Hepatocyte (in vitro differentiated cells): ENCODE data around the gene BST1. TPM values are rescaled to one million over a fixed set of nuclear protein-coding genes. Genes with fewer than 3 reads are reported as not detected.

ENCODE experiments used
- DNase-seq: peaks from one replicate; pipeline ENCODE4 v3.0.0-alpha.2; 2016; ENCODE audit warnings: low spot score
- H2AFZ ChIP-seq: fragments of 200-600 bp; sonication (generic); 2 replicates; pipeline ENCODE4 v1.6.0; 2016; ENCODE audit warnings: antibody characterized with exemption, mild to moderate bottlenecking
- H3K27ac ChIP-seq: fragments of 200-600 bp; sonication (generic); 2 replicates; pipeline ENCODE4 v1.5.1; 2016; ENCODE audit warnings: mild to moderate bottlenecking
- H3K27me3 ChIP-seq: fragments of 200-600 bp; sonication (generic); 2 replicates; pipeline ENCODE4 v1.6.1; 2016
- H3K36me3 ChIP-seq: fragments of 200-600 bp; sonication (generic); replicated peaks from 2 replicates; pipeline ENCODE4 v1.5.1; 2016; ENCODE audit warnings: low read depth; ENCODE audit not compliant: insufficient read depth
- H3K4me1 ChIP-seq: fragments of 200-600 bp; sonication (generic); 2 replicates; pipeline ENCODE4 v1.5.1; 2016; ENCODE audit warnings: mild to moderate bottlenecking, moderate library complexity; ENCODE audit not compliant: insufficient read depth
- H3K4me2 ChIP-seq: fragments of 200-600 bp; sonication (generic); 2 replicates; pipeline ENCODE4 v1.6.0; 2016
- H3K4me3 ChIP-seq: fragments of 200-600 bp; sonication (generic); 2 replicates; pipeline ENCODE4 v1.5.1; 2016; ENCODE audit warnings: mild to moderate bottlenecking
- H3K79me2 ChIP-seq: fragments of 200-600 bp; sonication (generic); 2 replicates; pipeline ENCODE4 v1.6.0; 2017; ENCODE audit warnings: mild to moderate bottlenecking
- H3K9me2 ChIP-seq: fragments of 200-600 bp; sonication (generic); replicated peaks from 2 replicates; pipeline ENCODE4 v1.6.0; 2017; ENCODE audit warnings: mild to moderate bottlenecking; ENCODE audit not compliant: insufficient read depth
- H3K9me3 ChIP-seq: fragments of 200-600 bp; sonication (generic); 2 replicates; pipeline ENCODE4 v1.5.1; 2016; ENCODE audit warnings: low read depth, mild to moderate bottlenecking
- H4K20me1 ChIP-seq: fragments of 200-600 bp; sonication (generic); 2 replicates; pipeline ENCODE4 v1.6.0; 2016; ENCODE audit warnings: mild to moderate bottlenecking; ENCODE audit not compliant: insufficient read depth, poor library complexity, severe bottlenecking
- EZH2 ChIP-seq: fragments of 200-600 bp; sonication (generic); IDR thresholded peaks from 2 replicates; pipeline ENCODE4 v1.6.1; 2016; ENCODE audit warnings: antibody characterized with exemption, mild to moderate bottlenecking, borderline replicate concordance
- EZH2phosphoT487 ChIP-seq: fragments of 200-600 bp; sonication (generic); IDR thresholded peaks from one replicate; pipeline ENCODE4 v1.6.1; 2018; ENCODE audit warnings: antibody characterized with exemption, mild to moderate bottlenecking, low read depth, moderate library complexity; ENCODE audit not compliant: unreplicated experiment, severe bottlenecking
- WGBS: methylation state at CpG from one replicate; pipeline ENCODE4 v1.1.6; 2016; ENCODE audit warnings: low lambda C conversion rate; ENCODE audit errors: missing lambda C conversion rate; 5-methylcytosine and 5-hydroxymethylcytosine counted together
- polyA plus RNA-seq: library from polyadenylated mRNA; unstranded; fragments of >200 nt; fragmentation: Nextera tagmentation; extraction: Ambion mirVana; gene quantifications from 2 replicates; pipeline ENCODE4 v1.2.1, GENCODE V29; 2016
- total RNA-seq: library from RNA; depleted of rRNA; stranded (reverse); fragments of >200 nt; gene quantifications from 2 replicates; pipeline ENCODE4 v1.2.3, GENCODE V29; 2014
- TF ChIP-seq, protein P1 (sequence below): fragments of 200-600 bp; sonication (generic); IDR thresholded peaks from 2 replicates; pipeline ENCODE4 v1.5.1; 2016; ENCODE audit warnings: antibody characterized with exemption, mild to moderate bottlenecking; ENCODE audit not compliant: poor library complexity

The BST1 gene
- total and polyA plus RNA-seq, 2 experiments from 2014 or later: 3.5 to 3.7 TPM

DNA sequence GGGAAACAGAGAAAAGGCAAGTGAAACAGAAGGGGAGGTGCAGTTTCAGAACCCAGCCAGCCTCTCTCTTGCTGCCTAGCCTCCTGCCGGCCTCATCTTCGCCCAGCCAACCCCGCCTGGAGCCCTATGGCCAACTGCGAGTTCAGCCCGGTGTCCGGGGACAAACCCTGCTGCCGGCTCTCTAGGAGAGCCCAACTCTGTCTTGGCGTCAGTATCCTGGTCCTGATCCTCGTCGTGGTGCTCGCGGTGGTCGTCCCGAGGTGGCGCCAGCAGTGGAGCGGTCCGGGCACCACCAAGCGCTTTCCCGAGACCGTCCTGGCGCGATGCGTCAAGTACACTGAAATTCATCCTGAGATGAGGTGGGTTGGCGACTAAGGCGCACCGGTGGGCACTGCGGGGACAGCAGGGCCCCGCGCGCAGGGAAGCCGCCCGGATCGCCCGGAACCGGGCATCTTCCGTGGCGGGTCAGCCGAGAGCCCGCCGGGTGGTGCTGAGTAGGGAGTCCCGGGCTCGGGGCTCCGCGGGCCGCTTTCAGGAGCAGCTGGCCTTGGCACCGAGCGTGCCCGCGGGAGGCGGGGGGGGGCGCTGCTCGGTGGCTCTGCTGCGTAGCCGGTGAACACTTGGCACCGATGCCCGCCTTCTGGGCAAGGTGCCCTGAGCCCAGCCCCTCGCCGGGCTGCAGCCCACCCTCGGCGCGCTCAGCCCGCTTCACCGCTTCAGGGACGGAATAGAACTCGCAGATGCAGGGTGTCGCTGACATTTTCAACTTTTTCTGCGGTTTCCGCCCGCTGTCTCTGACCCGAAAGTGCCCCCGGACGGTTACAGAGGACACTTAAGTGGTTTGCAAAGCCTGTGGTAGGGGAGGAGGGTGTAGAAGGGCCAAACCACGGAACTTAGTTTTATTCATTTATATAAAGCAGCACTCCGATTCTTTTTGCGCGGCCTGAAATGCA lies 75.7 kb downstream of the BST1 start, which contains the start of gene CD38:
Gene CD38 (plus strand): TSS at position 40 of the 953 bp plus-strand sequence. CDS start 87 bp downstream, at position 127.
- Histone ChIP-seq H3K9me2 (no peaks in the 10 kb centered on the region), H3K4me3 (peak within 1 kb of the TSS; percentile 55), H3K36me3 (no peaks in the 10 kb centered on the region), H3K79me2 (no peaks in the 10 kb centered on the region), H3K27ac (no peak within 1 kb of the TSS), H4K20me1 (no peaks in the 10 kb centered on the region), H3K4me1 (peaks cover 11% of the 10 kb centered on the region), H2AFZ (peak within 1 kb of the TSS; percentile 60), H3K4me2 (peak within 1 kb of the TSS; percentile 97), H3K9me3 (no peaks in the 10 kb centered on the region), H3K27me3 (peaks cover 62% of the 10 kb centered on the region)
- TF ChIP-seq EZH2: peak; percentile 67
- TF ChIP-seq EZH2phosphoT487: no peak
- peak; percentile 18 for DNase-seq
- WGBS: 3% methylated on average over 73 of the region's 76 CpGs

DNA sequence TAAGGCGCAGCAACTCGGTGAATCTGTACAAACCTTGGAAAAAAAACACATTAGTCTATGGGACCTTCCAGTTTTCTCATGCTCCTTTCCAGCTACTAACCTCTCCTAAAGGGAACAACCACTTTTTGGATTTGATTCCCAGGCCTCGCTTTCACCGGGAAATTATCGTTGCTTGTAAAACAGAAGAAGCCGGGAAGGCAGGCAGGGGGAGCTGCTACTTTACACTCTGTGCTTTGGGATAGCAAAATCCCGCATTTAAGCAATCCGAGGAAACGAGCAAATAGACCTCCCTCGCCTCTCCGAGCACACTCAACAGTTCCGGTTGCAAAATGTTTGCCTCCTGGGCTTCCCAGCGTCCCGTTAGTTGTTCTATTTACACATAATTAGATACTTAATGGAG lies 76.4 kb downstream of the BST1 start:
- peak; percentile 41 for TF ChIP-seq EZH2
- TF ChIP-seq, protein P1, sequence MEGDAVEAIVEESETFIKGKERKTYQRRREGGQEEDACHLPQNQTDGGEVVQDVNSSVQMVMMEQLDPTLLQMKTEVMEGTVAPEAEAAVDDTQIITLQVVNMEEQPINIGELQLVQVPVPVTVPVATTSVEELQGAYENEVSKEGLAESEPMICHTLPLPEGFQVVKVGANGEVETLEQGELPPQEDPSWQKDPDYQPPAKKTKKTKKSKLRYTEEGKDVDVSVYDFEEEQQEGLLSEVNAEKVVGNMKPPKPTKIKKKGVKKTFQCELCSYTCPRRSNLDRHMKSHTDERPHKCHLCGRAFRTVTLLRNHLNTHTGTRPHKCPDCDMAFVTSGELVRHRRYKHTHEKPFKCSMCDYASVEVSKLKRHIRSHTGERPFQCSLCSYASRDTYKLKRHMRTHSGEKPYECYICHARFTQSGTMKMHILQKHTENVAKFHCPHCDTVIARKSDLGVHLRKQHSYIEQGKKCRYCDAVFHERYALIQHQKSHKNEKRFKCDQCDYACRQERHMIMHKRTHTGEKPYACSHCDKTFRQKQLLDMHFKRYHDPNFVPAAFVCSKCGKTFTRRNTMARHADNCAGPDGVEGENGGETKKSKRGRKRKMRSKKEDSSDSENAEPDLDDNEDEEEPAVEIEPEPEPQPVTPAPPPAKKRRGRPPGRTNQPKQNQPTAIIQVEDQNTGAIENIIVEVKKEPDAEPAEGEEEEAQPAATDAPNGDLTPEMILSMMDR: peak; percentile 46
- TF ChIP-seq EZH2phosphoT487: no peak
- H3K27me3 ChIP-seq: peaks cover 62% of the 10 kb centered on the region
- H3K4me1 ChIP-seq: peaks cover 11% of the 10 kb centered on the region
- peak; percentile 55 for DNase-seq
- H3K4me2 ChIP-seq: peak overlapping the region; percentile 97
- no peaks in the 10 kb centered on the region for H4K20me1 ChIP-seq
- H2AFZ ChIP-seq: peak overlapping the region; percentile 60
- 2% methylated on average over 14 of the region's 14 CpGs for WGBS
- H3K79me2 ChIP-seq: no peaks in the 10 kb centered on the region
- no peaks in the 10 kb centered on the region for H3K36me3 ChIP-seq
- H3K4me3 ChIP-seq: peak overlapping the region; percentile 55
- no peak overlapping the region for H3K27ac ChIP-seq
- H3K9me3 ChIP-seq: no peaks in the 10 kb centered on the region
- H3K9me2 ChIP-seq: no peaks in the 10 kb centered on the region

DNA sequence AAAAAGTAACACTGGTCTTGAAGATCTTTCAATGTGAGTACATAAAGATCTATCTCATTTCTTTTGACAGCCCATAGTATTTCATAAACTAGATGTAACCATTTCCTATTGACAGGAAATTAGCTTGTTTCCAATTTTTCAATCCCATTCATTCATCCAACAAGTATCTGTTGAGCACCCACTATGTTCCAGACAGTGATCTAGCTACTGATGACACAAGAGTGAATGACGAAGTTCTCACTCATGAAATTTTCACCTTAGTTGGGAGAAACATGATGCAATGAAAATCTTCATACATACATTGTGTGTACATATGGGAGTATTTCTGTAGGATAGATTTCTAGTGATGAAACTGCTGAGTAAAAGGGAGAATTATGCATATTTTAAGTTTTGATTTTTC lies 76.9 kb downstream of the BST1 start:
- 88% methylated on average over 1 of the region's 1 CpG for WGBS
- TF ChIP-seq EZH2 (no peak), EZH2phosphoT487 (no peak)
- Histone ChIP-seq H2AFZ (peak overlapping the region; percentile 60), H3K79me2 (no peaks in the 10 kb centered on the region), H3K4me1 (peaks cover 11% of the 10 kb centered on the region), H3K4me3 (peak overlapping the region; percentile 55), H3K27ac (no peak overlapping the region), H3K9me2 (no peaks in the 10 kb centered on the region), H3K9me3 (no peaks in the 10 kb centered on the region), H3K4me2 (peak overlapping the region; percentile 97), H3K36me3 (no peaks in the 10 kb centered on the region), H3K27me3 (peaks cover 62% of the 10 kb centered on the region), H4K20me1 (no peaks in the 10 kb centered on the region)
- DNase-seq: no peak

DNA sequence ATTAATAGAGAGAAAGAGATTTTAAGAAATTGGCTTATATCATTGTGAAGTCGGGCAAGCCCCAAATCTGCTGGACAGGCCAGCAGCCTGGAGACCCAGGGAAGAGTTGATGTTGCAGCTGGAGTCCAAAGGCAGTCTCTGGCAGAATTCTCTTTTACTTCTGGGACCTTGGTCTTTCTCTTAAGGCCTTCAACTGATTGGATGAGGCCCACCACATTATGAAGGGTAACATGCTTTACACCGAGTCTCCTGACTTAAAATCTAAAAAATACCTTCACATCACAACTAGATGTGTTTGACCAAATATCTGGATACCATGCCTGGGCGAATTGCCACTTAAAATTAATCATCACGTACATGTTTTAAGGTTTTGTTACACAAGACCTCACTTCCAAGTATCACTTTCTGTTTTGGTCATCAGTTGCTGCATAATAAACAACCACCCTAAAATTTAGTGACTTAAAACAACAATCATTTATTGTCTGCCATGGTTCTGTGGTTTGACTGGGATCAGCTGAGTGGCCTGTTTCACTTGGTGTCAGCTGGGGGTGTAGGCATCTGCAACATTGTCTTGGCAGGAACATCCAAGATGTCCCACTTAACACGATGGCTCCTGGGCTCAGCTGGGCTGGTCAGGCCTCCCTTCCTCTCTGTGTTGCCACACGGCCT lies 78.7 kb downstream of the BST1 start:
- Histone ChIP-seq H3K27ac (no peak overlapping the region), H3K4me3 (no peak overlapping the region), H3K79me2 (no peaks in the 10 kb centered on the region), H3K4me1 (peaks cover 11% of the 10 kb centered on the region), H3K27me3 (peaks cover 50% of the 10 kb centered on the region), H3K9me2 (no peaks in the 10 kb centered on the region), H2AFZ (no peak overlapping the region), H3K36me3 (no peaks in the 10 kb centered on the region), H3K4me2 (no peak overlapping the region), H3K9me3 (no peaks in the 10 kb centered on the region), H4K20me1 (no peaks in the 10 kb centered on the region)
- 87% methylated on average over 6 of the region's 6 CpGs for WGBS
- DNase-seq: no peak
- TF ChIP-seq EZH2phosphoT487: no peak
- TF ChIP-seq EZH2: no peak
- TF ChIP-seq, protein P1: no peak

Other genes starting within 250 kb of the BST1 start
- gene CC2D2A, start 233.2 kb upstream of the BST1 start, total RNA-seq: 20.5 and 33.6 TPM in 2 replicates
- gene CC2D2A, start 233.2 kb upstream of the BST1 start, polyA plus RNA-seq: 4.5 and 6.8 TPM in 2 replicates
- gene FBXL5, start 47.7 kb upstream of the BST1 start, total RNA-seq: 80.9 and 90.2 TPM in 2 replicates
- gene FBXL5, start 47.7 kb upstream of the BST1 start, polyA plus RNA-seq: 41.2 and 42.2 TPM in 2 replicates
- gene FAM200B, start 21.2 kb upstream of the BST1 start, total RNA-seq: 52.2 and 54.0 TPM in 2 replicates
- 51.8 and 64.2 TPM in 2 replicates for gene FAM200B, start 21.2 kb upstream of the BST1 start, polyA plus RNA-seq
- 0.13 and 0.84 TPM in 2 replicates for gene CD38, start 75.3 kb downstream of the BST1 start, total RNA-seq
- 1.1 TPM in 1 of 2 replicates, not detected in the other for gene CD38, start 75.3 kb downstream of the BST1 start, polyA plus RNA-seq
- 2.2 and 2.8 TPM in 2 replicates for gene FGFBP1, start 235.7 kb downstream of the BST1 start, total RNA-seq
- gene FGFBP1, start 235.7 kb downstream of the BST1 start, polyA plus RNA-seq: 1.7 and 1.8 TPM in 2 replicates